GM12878 (cell line): ENCODE results near the gene MRPL41. TPM values are rescaled to one million over a fixed set of nuclear protein-coding genes. Genes with fewer than 3 reads are reported as not detected.

Experiments used
- ATAC-seq: fragments of 200-7000 bp; cut with Tn5 transposase; 3 replicates; pipeline ENCODE4 v1.9.1; 2020; ENCODE audit warnings: mild to moderate bottlenecking, moderate library complexity
- BruUV-seq: library from RNA; stranded (reverse); fragments of 400-500 nt; replicated peaks from 2 replicates; lab custom pipeline; 2021; lab: Mats Ljungman, UMichigan
- CTCF ChIA-PET: fragments of 300-600 bp; sonication (Branson Sonifier 250); formaldehyde crosslinking; extraction: SDS; loops from one replicate; lab custom pipeline; 2021; ENCODE audit warnings: inconsistent platforms; lab: Yijun Ruan, JAX
- POLR2A ChIA-PET: fragments of 350-600 bp; formaldehyde crosslinking; extraction: SDS; loops from one replicate; lab custom pipeline; 2021; ENCODE audit warnings: inconsistent platforms; lab: Charles Lee
- RAD21 ChIA-PET: fragments of 300-600 bp; sonication (Branson Sonifier 250); formaldehyde crosslinking; loops from one replicate; lab custom pipeline; 2023; ENCODE audit warnings: antibody characterized with exemption; ENCODE audit not compliant: unreplicated experiment; lab: Charles Lee
- SMC1A ChIA-PET: fragments of 300-600 bp; sonication (Branson Sonifier 250); formaldehyde crosslinking; loops from one replicate; lab custom pipeline; 2023; ENCODE audit not compliant: unreplicated experiment, uncharacterized antibody; lab: Charles Lee
- DNase-seq: peaks from one replicate; pipeline ENCODE4 v3.0.0-alpha.2; 2011; ENCODE audit warnings: low read depth, low spot score
- FAIRE-seq: peaks from 3 replicates; lab custom pipeline; 2011; peaks lifted over from hg19 to GRCh38; lab: Jason Lieb, UNC
- H2AFZ ChIP-seq: 2 replicates; pipeline ENCODE4 v1.6.0; 2011; ENCODE audit warnings: low read depth, low read length, control low read depth; ENCODE audit not compliant: control insufficient read depth
- H3K27ac ChIP-seq: 2 replicates; pipeline ENCODE4 v1.5.1; 2011; ENCODE audit warnings: control low read depth; ENCODE audit not compliant: control insufficient read depth, insufficient read depth
- H3K27me3 ChIP-seq, 2 experiments: replicated peaks in 1 of 2; 2 replicates each; pipeline versions ENCODE4 v1.6.0 to v1.6.1; 2011; ENCODE audit warnings: low read length in 1 of 2; ENCODE audit not compliant: control insufficient read depth in 2 of 2, insufficient read depth in 2 of 2
- H3K36me3 ChIP-seq, 2 experiments: 2 replicates each; pipeline ENCODE4 v1.5.1; 2011; ENCODE audit warnings: low read length in 1 of 2; ENCODE audit not compliant: control insufficient read depth in 2 of 2, insufficient read depth in 2 of 2
- H3K4me1 ChIP-seq: 2 replicates; pipeline ENCODE4 v1.6.1; 2011; ENCODE audit warnings: mild to moderate bottlenecking, low read length, moderate library complexity, mixed read lengths; ENCODE audit not compliant: control insufficient read depth, insufficient read depth
- H3K4me2 ChIP-seq: 2 replicates; pipeline ENCODE4 v1.6.0; 2011; ENCODE audit warnings: control low read depth; ENCODE audit not compliant: control insufficient read depth, insufficient read depth
- H3K4me3 ChIP-seq: fragments of 200-600 bp; sonication (generic); 2 replicates; pipeline ENCODE4 v1.5.1; 2016
- H3K79me2 ChIP-seq: 2 replicates; pipeline ENCODE4 v1.6.0; 2011; ENCODE audit warnings: low read length; ENCODE audit not compliant: control insufficient read depth, insufficient read depth
- H3K9ac ChIP-seq: 2 replicates; pipeline ENCODE4 v1.8.0; 2011; ENCODE audit warnings: low read length, control low read depth, mixed read lengths; ENCODE audit not compliant: control insufficient read depth, insufficient read depth
- H3K9me3 ChIP-seq: replicated peaks from 3 replicates; pipeline ENCODE4 v1.5.1; 2011; ENCODE audit warnings: mild to moderate bottlenecking, low read length; ENCODE audit not compliant: control insufficient read depth, insufficient read depth
- H4K20me1 ChIP-seq: 2 replicates; pipeline ENCODE4 v1.6.0; 2011; ENCODE audit not compliant: control insufficient read depth, insufficient read depth
- BACH1 ChIP-seq: fragments of 450-650 bp; IDR thresholded peaks from 2 replicates; pipeline ENCODE4 v1.6.1; 2017; ENCODE audit warnings: mild to moderate bottlenecking, borderline replicate concordance
- BHLHE40 ChIP-seq, 2 experiments: fragments of 450-650 bp in 1 of 2; IDR thresholded peaks; 2 replicates each; pipeline ENCODE4 v1.6.1; 2011 to 2017; ENCODE audit warnings: low read depth in 2 of 2, borderline replicate concordance in 1 of 2, improper control_type of control experiment in 1 of 2, low read length in 1 of 2, mild to moderate bottlenecking in 1 of 2
- BMI1 ChIP-seq: fragments of 450-650 bp; IDR thresholded peaks from 2 replicates; pipeline ENCODE4 v1.6.1; 2016; ENCODE audit warnings: mild to moderate bottlenecking, moderate library complexity, borderline replicate concordance
- ESRRA ChIP-seq: IDR thresholded peaks from 2 replicates; pipeline ENCODE4 v1.6.1; 2012; ENCODE audit warnings: mild to moderate bottlenecking, low read length, improper control_type of control experiment
- HDAC6 ChIP-seq: fragments of 200-600 bp; sonication (generic); IDR thresholded peaks from one replicate; pipeline ENCODE4 v1.8.0; 2017; ENCODE audit warnings: antibody characterized with exemption; ENCODE audit not compliant: unreplicated experiment
- IKZF1 ChIP-seq: fragments of 450-650 bp; conservative IDR thresholded peaks from 2 replicates; pipeline ENCODE4 v1.6.1; 2017; ENCODE audit warnings: antibody characterized with exemption, mild to moderate bottlenecking
- NBN ChIP-seq: fragments of 450-650 bp; IDR thresholded peaks from 2 replicates; pipeline ENCODE4 v1.6.1; 2016
- NFYB ChIP-seq: IDR thresholded peaks from 2 replicates; pipeline ENCODE4 v1.6.1; 2011; ENCODE audit warnings: low read depth, mild to moderate bottlenecking, low read length, improper control_type of control experiment, moderate library complexity; ENCODE audit not compliant: insufficient read depth
- RBBP5 ChIP-seq: fragments of 200-600 bp; sonication (generic); conservative IDR thresholded peaks from 2 replicates; pipeline ENCODE4 v1.6.1; 2016
- RCOR1 ChIP-seq: conservative IDR thresholded peaks from 2 replicates; pipeline ENCODE4 v1.6.1; 2012; ENCODE audit warnings: low read depth, low read length, improper control_type of control experiment
- SMC3 ChIP-seq: IDR thresholded peaks from 2 replicates; pipeline ENCODE4 v1.6.1; 2011; ENCODE audit warnings: low read length, improper control_type of control experiment, borderline replicate concordance
- ZBED1 ChIP-seq: IDR thresholded peaks from 2 replicates; pipeline ENCODE4 v1.6.1; 2016; ENCODE audit warnings: borderline replicate concordance
- ZNF207 ChIP-seq: fragments of 450-650 bp; IDR thresholded peaks from 2 replicates; pipeline ENCODE4 v1.6.1; 2014; ENCODE audit warnings: antibody characterized with exemption, mild to moderate bottlenecking, borderline replicate concordance
- WGBS: methylation state at CpG from one replicate; pipeline ENCODE4 v1.1.6; 2016; ENCODE audit warnings: low lambda C conversion rate; ENCODE audit not compliant: insufficient replicate concordance, insufficient coverage; ENCODE audit errors: missing lambda C conversion rate; 5-methylcytosine and 5-hydroxymethylcytosine counted together
- in situ Hi-C: fragments of 300-500 bp; cut with MboI; formaldehyde crosslinking; loops from 9 replicates; pipeline ENCODE4 v1.14.3; 2018; ENCODE audit warnings: mixed read lengths
- intact Hi-C: fragments of 100-400 bp; cut with micrococcal nuclease; formaldehyde crosslinking; loops from one replicate; pipeline ENCODE4 v1.14.2; 2022; ENCODE audit not compliant: unreplicated experiment
- polyA plus RNA-seq, 11 experiments: library from polyadenylated mRNA; depleted of rRNA in 4 of 11; unstranded in 6 of 11; stranded (reverse) in 5 of 11; fragments of >200 nt; fragmentation: Nextera tagmentation in 4 of 11; fragmentation: Illumina TruSeq in 1 of 11; extraction: Ambion mirVana in 4 of 11; extraction: Trizol in 1 of 11; gene quantifications; 1 replicate in 1 of 11; 2 replicates in 10 of 11; pipeline versions ENCODE4 v1.2.1 to v1.2.3, GENCODE V29; 2011 to 2016; ENCODE audit warnings: inconsistent platforms in 2 of 11, missing spikeins in 2 of 11, low read depth in 1 of 11
- total RNA-seq, 4 experiments: library from RNA; depleted of rRNA in 3 of 4; stranded (reverse); fragments of >200 nt in 3 of 4; fragmentation: Illumina TruSeq in 1 of 4; extraction: Trizol in 1 of 4; gene quantifications; 2 replicates each; pipeline versions ENCODE4 v1.2.1 to v1.2.3, GENCODE V29; 2013 to 2021
- TF ChIP-seq, protein P1 (sequence below): fragments of 450-650 bp; IDR thresholded peaks from 2 replicates; pipeline ENCODE4 v1.6.1; 2017; ENCODE audit warnings: antibody characterized with exemption, mild to moderate bottlenecking, moderate library complexity

MRPL41 gene
- total and polyA plus RNA-seq, 10 of the 15 experiments (the other 5 are each of a cell fraction or from before 2014, with no cell fraction given): 1.3 to 116 (median 40.1) TPM

DNA sequence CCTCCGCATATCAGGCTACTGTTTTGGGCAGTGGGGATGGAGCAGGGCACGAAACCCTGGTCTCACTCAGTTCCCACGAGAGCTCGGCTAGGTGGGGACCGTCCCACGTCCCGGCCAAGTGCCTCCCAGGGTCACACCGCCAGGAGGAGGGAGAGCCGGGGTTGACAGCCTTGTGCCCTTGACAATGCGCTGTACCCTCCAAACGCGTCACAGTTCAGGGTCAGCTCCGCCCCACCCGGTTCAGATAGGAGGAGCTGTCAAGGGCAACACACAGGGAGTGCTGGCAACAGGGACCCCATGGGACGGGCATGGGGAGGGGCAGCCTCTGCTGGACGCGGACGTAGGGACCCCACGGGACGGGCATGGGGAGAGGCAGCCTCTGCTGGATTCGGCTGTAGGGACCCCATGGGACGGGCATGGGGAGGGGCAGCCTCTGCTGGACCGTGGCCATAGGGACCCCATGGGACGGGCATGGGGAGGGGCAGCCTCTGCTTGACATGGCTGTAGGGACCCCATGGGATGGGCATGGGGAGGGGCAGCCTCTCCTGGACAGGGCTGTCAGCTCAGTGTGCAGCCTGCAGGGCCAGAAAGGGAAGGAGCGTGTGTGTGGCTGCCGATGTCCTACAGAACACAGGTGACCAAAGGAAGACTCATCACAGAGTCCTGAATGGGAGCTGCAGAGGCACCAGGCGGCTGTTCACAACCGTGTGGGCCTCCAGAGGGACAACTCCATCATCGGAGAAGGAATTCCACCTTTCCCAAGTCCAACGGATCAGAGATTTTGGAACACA lies 30.9 kb upstream of the MRPL41 start (continued):
- no peak for TF ChIP-seq RCOR1
- TF ChIP-seq ZBED1: no peak
- no peak for TF ChIP-seq SMC3
- TF ChIP-seq, protein P1, sequence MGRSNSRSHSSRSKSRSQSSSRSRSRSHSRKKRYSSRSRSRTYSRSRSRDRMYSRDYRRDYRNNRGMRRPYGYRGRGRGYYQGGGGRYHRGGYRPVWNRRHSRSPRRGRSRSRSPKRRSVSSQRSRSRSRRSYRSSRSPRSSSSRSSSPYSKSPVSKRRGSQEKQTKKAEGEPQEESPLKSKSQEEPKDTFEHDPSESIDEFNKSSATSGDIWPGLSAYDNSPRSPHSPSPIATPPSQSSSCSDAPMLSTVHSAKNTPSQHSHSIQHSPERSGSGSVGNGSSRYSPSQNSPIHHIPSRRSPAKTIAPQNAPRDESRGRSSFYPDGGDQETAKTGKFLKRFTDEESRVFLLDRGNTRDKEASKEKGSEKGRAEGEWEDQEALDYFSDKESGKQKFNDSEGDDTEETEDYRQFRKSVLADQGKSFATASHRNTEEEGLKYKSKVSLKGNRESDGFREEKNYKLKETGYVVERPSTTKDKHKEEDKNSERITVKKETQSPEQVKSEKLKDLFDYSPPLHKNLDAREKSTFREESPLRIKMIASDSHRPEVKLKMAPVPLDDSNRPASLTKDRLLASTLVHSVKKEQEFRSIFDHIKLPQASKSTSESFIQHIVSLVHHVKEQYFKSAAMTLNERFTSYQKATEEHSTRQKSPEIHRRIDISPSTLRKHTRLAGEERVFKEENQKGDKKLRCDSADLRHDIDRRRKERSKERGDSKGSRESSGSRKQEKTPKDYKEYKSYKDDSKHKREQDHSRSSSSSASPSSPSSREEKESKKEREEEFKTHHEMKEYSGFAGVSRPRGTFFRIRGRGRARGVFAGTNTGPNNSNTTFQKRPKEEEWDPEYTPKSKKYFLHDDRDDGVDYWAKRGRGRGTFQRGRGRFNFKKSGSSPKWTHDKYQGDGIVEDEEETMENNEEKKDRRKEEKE: no peak
- no peak for TF ChIP-seq ZNF207
- TF ChIP-seq, all 136 proteins: peak for 0

DNA sequence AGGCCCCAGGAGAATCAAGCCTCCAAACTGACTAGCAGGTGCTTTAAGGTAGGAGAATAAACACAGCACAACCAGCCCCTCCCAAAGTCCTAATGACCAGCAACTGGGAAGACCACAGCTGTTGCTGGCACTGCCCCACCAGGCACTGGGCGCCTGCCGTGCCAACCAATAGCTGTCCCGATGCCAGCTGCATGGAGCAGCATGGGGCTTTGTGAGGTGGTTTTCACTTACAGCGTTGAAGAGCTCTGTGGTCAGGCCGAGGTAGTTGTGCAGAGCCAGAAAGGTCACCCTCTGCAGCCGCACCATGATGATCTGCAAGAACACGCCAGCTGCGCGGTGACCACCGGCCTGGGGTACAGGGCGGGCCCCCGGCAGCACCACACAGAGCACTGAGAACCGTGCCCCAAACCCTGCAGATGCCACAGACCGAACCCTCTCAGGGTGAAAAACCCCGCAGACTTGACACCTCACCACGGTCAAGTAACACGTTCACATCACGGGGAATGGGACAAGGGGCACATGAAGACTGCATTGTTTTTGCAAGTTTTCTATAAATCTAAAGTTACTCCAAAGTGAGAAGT lies 30.2 kb upstream of the MRPL41 start:
- BruUV-seq: no TSS peak
- POLR2A ChIA-PET: no interaction called here
- no peak overlapping the region for H3K4me3 ChIP-seq
- no peak for FAIRE-seq
- H3K4me2 ChIP-seq: no peak overlapping the region
- no peak overlapping the region for H3K9ac ChIP-seq
- H3K27ac ChIP-seq: no peak overlapping the region
- no peaks in the 10 kb centered on the region for H3K27me3 ChIP-seq
- no peaks in the 10 kb centered on the region for H3K9me3 ChIP-seq
- CTCF ChIA-PET: interaction anchor here (0.9 to 1.4 kb wide), 3 partner anchors 11 to 13 kb away, joined by 3 to 5 read pairs (median 3); no protein-coding TSS in a partner anchor
- DNase-seq: no peak
- H3K79me2 ChIP-seq: no peaks in the 10 kb centered on the region
- in situ Hi-C loops (no loop called here), intact Hi-C loops (loop anchor here (10.0 kb wide), 2 partner anchors 57 to 227 kb away; no protein-coding TSS in a partner anchor)
- ATAC-seq: no peak
- SMC1A ChIA-PET: no interaction called here
- no peaks in the 10 kb centered on the region for H3K4me1 ChIP-seq
- H3K36me3 ChIP-seq: no peaks in the 10 kb centered on the region
- WGBS: 78% methylated on average over 18 of the region's 18 CpGs
- no peak overlapping the region for H2AFZ ChIP-seq
- H4K20me1 ChIP-seq: no peaks in the 10 kb centered on the region
- RAD21 ChIA-PET: no interaction called here
- TF ChIP-seq NFYB (no peak), IKZF1 (no peak), HDAC6 (no peak), RBBP5 (no peak), BMI1 (no peak), BHLHE40 (IDR thresholded peaks at IDR 0.05; ENCODE audit: borderline replicate concordance in 1 of 2, low read depth in 2 of 2, low read length in 1 of 2) (no peak), NBN (no peak), ESRRA (no peak), BACH1 (no peak)
